GOT3 (cell line): Measurements from ENCODE around the gene MPO.

Experiments used
- DNase-seq: peaks from one replicate; lab custom pipeline; 2025; ENCODE audit warnings: mixed read lengths; lab: John Stamatoyannopoulos, UW

MPO gene, protein sequence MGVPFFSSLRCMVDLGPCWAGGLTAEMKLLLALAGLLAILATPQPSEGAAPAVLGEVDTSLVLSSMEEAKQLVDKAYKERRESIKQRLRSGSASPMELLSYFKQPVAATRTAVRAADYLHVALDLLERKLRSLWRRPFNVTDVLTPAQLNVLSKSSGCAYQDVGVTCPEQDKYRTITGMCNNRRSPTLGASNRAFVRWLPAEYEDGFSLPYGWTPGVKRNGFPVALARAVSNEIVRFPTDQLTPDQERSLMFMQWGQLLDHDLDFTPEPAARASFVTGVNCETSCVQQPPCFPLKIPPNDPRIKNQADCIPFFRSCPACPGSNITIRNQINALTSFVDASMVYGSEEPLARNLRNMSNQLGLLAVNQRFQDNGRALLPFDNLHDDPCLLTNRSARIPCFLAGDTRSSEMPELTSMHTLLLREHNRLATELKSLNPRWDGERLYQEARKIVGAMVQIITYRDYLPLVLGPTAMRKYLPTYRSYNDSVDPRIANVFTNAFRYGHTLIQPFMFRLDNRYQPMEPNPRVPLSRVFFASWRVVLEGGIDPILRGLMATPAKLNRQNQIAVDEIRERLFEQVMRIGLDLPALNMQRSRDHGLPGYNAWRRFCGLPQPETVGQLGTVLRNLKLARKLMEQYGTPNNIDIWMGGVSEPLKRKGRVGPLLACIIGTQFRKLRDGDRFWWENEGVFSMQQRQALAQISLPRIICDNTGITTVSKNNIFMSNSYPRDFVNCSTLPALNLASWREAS

DNA sequence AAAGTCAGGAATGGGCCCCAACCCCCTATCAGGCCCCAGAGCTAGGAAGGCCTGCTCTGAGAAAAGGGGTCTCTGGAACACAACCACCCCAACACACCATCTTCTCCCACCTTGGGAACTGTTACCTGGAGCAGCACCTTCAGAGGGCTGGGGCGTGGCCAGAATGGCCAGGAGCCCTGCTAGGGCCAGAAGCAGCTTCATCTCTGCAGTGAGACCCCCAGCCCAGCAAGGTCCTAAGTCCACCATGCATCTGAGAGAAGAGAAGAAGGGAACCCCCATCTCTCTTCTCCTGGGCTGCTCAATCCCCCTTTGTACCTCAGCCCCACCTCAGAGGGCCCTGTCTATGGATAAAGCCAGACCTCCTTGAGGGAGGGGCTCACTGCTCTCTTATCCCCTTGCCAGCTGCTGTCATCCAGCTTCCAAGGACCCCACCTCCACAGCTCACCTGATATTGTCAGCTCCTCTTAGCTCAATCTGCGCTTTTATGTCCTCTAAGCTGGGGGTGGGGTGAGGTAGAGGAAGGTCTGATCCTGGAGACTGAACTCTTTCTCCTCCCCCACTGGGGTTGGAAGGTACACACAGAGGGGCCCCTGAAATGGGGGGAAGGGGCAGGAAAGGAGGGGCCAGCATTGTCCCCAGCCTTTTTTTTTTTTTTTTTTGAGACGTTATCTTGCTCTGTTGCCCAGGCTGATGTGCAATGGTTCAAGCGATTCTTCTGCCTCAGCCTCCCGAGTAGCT is at the start of gene MPO:
MPO (minus strand) TSS at position 456 of the 738 bp plus-strand sequence; CDS start at position 279, 177 bp downstream.
- no peak for DNase-seq

- DNase-seq: no peak
These were observed 49.2 kb upstream of the MPO start for GRCh38 chr17:58329810-58330537.

DNA sequence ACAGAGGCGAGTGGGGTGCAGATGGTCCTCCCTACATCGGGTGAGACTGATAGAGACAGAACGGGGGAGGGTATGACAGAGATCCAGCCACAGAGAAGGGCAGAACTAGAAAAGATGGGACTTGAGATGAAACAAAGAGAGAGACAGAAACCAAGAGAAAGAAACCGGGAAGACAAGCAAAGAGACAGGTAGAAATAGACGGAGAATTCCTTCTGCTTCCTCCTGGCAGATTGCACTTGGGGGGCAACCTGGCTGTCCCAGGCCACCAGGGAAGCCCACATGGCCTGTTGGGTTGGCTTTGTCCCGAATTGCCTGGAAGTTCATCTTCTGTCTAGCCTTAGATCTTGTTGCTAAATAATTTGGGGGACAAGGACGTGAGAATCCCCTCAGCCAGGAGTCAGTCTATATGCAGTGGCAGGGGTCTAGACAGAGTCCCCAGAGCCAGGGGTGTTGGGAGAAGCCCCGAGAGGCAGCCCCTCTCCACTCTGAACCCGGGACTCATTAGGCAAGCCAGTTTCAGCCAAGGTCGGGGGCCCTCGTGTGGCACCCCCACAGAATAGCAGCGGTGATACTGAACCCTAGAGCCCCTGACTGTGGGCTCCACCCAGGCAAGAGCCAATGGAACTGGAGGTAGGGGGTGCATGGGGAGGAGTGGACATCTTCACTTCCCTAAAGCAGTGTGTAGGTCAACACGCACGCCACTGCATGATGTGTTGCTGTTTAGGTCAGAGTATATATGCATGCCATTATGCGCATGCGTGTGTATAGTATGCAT is 48.5 kb upstream of the MPO start:
- DNase-seq: no peak

- DNase-seq: no peak
These were observed 47.7 kb upstream of the MPO start, which contains the start of gene TSPOAP1 for GRCh38 chr17:58328195-58329034. Gene TSPOAP1 (minus strand): TSS chr17:58328795. CDS start chr17:58327920, 875 bp downstream.

GRCh38 chr17:58327363-58328194 is 46.8 kb upstream of the MPO start:
- no peak for DNase-seq

DNA sequence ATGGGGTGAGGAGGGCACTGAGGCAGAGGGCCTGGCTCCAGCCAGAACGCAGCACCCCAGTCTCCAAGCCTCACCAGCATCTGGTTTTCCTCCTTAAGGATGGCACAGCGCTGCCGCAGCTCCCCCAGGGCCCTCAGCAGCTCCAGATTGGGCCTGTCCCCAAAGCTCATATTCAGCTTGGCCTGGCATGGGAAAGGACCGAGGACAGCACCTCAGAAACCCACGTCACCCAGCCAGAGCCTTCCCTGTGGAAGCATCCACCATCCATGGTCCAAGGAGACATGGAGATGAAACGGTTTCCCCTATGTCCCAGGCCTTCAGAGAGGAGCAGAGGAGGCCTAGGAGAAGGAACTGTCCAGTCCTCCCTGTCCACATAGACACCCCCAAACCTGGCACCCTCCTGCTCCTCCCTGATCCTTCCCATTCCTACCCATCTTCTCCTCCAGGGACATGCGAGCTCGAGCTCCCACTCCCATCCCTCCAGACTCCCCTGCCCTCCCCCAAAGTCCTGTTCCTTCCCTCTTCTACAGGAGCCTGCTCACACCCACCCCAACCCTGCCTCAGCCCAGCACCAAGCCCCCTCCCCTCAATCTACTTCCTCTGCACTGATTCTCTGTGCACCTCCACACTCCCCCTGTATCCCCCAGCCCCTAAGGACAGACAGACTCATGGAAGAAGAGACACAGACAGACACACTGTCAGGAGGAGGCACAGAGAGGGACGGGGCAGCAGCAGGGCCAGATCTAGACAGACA is 46.1 kb upstream of the MPO start:
- DNase-seq: no peak

DNA sequence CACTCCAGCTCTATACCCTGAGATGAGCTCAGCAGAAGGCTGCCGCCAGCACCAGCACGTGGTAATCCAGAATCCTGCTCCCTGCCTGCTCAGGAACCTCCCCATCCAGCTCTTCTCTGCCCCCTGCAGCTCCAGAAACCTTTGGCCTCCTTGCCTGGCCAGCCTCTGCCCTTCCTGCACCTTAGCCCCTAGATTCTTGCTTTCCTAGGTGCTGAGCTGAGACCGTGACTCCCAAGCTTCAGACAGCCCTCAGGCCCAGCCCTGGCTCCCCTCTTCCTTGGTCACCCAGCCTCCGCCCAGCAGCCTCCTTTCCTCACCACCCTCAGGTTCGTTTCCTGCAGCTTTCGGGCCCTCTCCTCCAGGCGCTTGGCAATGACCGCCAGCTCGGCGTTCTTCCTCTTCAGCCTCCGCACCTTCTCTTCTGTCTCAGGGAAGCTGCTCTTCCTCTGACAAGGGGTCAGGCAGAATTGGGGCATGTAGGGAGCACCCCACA is 45.3 kb upstream of the MPO start:
- DNase-seq: no peak

DNA sequence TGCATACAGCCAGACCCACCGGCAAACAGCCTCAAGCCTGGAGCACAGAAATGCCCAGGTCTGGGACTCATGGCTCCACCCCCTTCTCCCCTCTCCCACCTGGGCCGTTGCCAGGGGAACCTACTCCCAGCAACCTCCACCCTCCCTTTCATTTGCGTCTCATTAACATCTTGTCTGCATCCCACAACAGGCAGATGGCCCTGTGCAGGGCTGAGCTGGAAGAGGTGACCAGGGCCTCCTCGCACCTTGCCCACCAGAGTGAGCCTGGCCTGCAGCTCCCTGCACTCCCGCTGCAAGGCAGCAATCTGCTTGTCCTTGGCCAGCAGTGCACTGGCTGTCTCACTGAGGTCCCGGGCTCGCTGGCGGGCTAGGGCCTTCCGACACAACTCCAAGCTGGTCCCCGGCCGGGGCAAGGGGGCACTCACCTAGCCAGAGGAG is 44.6 kb upstream of the MPO start:
- DNase-seq: no peak

DNA sequence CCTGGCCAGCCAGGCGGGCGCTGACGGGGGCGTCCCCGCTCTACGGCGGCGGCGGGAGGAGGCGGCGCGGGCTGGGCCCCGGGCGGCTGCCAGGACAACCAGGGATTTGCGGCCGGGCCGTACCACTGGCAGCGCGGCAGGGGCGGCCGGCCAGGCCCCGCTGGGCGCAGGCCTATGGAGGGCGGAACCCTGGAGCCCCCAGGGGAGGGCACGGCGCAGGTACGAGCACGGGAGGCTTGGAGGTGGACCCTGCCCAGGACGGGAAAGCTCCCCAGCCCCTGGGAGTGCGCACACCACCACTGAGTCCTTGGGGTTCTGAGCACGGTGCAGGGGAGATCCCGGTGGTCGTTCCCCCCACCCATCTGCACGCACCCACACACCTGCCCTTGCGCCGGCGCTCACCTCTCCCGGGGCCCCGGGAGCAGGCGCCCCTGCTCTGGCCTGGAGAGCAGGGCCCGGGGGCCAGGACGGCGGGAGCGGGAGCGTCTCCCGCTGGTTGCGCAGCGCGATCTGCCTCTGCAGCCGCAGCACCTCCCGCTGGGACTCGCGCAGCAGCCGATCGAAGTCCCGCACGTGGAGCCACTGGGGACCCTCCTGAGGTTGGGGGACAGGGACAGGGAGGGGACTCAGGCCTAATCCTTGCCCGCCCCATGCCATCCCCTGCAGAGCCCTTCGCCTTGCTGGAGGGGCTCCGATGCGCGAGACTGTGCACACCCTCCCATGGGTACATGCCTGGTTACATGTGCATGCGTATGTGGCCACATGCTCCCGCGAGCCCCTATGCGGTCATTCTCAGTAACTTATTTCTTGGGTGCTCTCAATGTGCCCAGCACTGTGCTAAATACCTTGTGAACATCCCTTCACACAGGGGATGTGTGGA is 43.9 kb upstream of the MPO start:
- no peak for DNase-seq

- no peak for DNase-seq
These were observed 43.3 kb upstream of the MPO start for GRCh38 chr17:58324056-58324408.

DNA sequence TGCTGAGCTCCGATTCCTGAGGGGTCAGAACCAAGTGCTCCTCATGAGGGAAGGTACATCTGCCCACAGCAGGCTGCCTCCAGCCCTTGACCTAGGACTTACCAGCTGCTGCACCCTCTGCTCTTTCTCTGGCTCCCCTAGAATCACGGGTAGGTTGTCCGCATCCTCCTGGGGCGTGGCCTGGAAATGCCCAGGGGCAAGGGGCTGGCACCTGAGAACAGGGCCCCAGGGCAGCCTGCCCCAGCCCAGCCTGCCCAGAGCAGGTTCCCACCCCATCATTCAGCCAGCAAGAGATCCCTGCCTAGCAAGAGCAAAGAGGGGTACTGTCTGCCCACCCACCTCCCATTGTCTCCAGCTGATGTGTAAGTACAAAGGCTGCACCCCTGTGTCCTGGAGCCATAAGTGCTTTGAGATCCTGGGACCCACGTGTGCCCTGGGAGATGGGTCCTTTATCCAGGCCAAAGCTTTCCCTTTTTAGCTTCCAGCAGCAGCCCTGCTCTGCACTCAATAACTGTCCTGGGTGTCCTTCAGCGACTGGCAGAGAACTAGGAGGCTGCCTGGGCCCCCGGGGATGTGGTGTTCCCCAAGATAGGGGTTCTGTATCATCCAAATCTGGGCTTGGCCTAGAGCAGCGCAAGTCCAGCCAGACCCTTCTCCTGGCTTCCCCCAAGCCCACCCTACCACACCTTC is 42.8 kb upstream of the MPO start:
- DNase-seq: no peak

DNA sequence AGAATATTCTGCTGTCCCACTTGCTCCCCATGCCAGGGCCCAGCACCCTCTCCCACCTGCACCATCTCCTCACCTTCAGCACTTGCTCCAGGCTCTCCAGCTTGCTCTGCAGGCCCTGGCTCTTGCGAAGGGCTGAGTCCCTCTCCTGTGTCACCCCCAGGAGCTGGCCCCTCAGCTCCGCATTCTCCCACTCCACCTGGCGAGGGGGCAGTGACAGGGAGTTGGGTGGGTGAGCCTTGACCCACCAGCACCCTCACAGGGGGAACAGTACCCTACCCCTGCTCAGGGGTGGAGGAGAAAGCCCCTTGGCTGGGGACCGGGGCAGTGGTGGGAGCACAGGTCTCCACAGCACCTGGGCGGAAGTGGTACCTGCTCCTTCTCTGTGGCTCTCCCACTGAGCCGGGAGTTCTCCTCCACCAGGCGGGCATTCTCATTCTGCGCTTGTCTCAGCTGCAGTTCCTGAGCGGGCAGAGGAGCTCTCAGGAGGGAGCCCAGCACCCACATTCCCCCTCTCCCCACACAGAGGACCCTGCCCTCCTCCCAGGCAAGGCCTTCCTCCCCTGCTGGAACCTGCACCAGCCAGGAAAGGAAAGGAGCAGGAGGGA is 41.9 kb upstream of the MPO start:
- no peak for DNase-seq

- DNase-seq: no peak
These were observed 41.1 kb upstream of the MPO start for GRCh38 chr17:58321571-58322525.

GRCh38 chr17:58320570-58321323 is 40.0 kb upstream of the MPO start:
- no peak for DNase-seq
